A172 (cell line): ENCODE results near the gene WFDC8. TPM values are rescaled to one million over a fixed set of nuclear protein-coding genes. Genes with fewer than 3 reads are reported as not detected.
"Not testable (repeated sequence)": the region's sequence is repeated elsewhere in the genome, so short reads cannot be mapped to it uniquely, and the experiment has no call there.

Source experiments
- DNase-seq: peaks from one replicate; pipeline ENCODE4 v3.0.0-alpha.2; 2015; ENCODE audit warnings: low spot score
- total RNA-seq: library from RNA; depleted of rRNA; stranded (reverse); fragments of >200 nt; shearing (Covaris generic); gene quantifications from 2 replicates; pipeline ENCODE4 v1.2.3, GENCODE V29; 2014; rRNA removed

Gene WFDC8
- total RNA-seq = not detected in 2 replicates

- no peak for DNase-seq
These were observed at the start of gene WFDC8 for GRCh38 chr20:45579184-45579583. WFDC8 (minus strand) TSS chr20:45579284; CDS start chr20:45579247, 37 bp downstream.

DNA sequence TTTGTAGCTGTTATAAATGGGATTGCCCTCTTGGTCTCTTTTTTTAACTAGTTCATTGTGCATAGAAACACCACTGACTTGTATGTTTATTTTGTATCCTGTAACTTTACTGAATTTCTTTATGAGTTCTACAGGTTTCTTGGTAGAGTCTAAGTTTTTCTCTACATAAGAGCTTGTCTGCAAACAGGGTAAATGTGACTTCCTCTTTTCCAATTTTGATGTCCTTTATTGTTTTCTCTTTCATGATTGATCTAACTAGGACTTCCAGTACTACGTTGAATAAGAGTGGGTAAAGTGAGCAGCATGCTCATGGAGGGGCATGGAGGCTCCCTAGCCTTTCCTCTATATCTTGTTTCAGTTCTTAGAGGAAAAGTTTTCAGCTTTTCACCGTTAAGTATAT lies 47.5 kb upstream of the WFDC8 start:
- DNase-seq = no peak

DNA sequence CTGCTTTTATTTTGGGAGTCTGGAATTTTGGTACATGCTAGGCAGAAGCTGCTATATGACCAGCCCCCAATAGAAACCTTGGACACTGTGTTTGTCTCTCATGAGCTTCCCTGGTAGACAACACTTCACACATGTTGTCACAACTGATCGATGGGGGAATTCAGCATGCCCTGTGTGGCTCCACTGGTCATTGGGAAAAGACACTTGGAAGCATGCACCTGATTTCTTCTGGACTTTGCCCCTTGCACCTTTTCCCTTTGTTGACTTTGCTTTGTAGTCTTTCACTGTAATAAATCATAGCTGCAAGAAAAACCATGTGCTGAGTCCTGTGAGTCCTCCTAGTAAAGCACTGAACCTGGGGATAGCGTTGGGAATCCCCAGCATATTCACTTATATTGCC lies 42.5 kb upstream of the WFDC8 start:
- DNase-seq = no peak

DNA sequence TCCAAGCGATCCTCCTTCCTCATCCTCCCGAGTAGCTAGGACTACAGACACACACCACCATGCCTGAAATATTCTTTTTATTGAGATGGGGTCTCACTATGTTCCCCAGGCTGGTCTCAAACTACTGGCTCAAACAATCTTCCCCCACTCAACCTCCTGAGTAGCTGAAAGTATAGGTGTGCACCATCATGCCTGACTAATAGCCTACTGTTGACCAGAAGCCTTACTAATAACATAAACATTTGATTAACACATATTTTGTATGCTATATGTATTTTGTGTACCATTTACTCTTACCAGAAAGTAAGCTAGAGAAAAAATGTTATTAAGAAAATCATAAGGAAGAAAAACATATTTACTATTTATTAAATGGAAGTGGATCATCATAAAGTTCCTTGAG lies 38.5 kb upstream of the WFDC8 start:
- no peak for DNase-seq

GRCh38 chr20:45612314-45612713 lies 33.2 kb upstream of the WFDC8 start:
- DNase-seq = no peak

- peak; percentile 33 for DNase-seq
These were observed 32.0 kb upstream of the WFDC8 start for GRCh38 chr20:45611054-45611453.

GRCh38 chr20:45607810-45608209 lies 28.7 kb upstream of the WFDC8 start:
- no peak for DNase-seq

- no peak for DNase-seq
These were observed 16.2 kb upstream of the WFDC8 start for GRCh38 chr20:45595235-45595634.

- no peak for DNase-seq
These were observed 14.4 kb upstream of the WFDC8 start for GRCh38 chr20:45593498-45593897.

- DNase-seq = peak; percentile 64
These were observed 13.6 kb upstream of the WFDC8 start for GRCh38 chr20:45592574-45593189.

GRCh38 chr20:45589725-45590124 lies 10.6 kb upstream of the WFDC8 start:
- DNase-seq = no peak

GRCh38 chr20:45588800-45589199 lies 9.7 kb upstream of the WFDC8 start:
- DNase-seq = no peak

DNA sequence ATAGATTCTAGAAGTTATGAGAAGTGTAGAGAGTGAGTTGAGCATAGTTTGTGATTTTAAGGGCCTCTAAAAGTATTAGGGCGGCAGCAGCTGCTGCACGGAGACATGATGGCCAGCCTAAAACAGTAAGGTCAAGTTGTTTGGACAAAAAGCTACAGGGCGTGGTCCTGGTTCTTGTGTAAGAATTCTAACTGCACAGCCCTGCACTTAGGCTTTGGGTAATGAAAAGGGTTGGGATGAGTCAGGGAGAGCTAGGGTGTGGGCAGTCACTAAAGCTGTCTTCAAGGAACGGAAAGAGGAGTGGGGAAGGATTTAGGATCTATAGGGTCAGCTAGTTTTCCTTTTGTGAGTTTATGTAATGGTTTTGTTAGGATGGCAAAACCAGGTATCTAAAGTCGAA lies 6.9 kb upstream of the WFDC8 start:
- DNase-seq = not testable (repeated sequence)

GRCh38 chr20:45584294-45584693 lies 5.2 kb upstream of the WFDC8 start:
- not testable (repeated sequence) for DNase-seq

- no peak for DNase-seq
These were observed 4.4 kb upstream of the WFDC8 start for GRCh38 chr20:45583502-45583901.

DNA sequence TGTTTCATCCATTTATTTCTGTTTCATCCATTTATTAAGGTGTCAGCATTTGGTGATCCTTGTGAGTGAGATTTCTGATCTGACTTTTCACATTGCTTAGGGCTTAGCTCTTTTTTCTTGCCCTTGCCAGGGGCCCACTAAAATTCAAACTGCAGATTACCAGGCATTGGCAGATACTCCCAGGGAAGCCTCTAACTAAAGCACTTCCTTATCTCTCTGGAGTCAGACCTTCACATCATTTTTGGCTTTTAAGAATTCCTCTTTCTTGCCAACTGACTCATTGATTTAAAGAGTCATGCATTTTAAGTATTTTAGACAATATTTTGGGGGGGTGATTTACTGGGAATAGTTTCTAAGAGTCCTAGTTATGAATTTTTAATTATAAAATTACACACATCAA lies 2.6 kb upstream of the WFDC8 start:
- DNase-seq = no peak

GRCh38 chr20:45578231-45578630 lies 853 bp downstream of the WFDC8 start:
- no peak for DNase-seq

- DNase-seq = no peak
These were observed 2.1 kb downstream of the WFDC8 start for GRCh38 chr20:45576995-45577394.

GRCh38 chr20:45575931-45576330 lies 3.2 kb downstream of the WFDC8 start:
- DNase-seq = no peak

DNA sequence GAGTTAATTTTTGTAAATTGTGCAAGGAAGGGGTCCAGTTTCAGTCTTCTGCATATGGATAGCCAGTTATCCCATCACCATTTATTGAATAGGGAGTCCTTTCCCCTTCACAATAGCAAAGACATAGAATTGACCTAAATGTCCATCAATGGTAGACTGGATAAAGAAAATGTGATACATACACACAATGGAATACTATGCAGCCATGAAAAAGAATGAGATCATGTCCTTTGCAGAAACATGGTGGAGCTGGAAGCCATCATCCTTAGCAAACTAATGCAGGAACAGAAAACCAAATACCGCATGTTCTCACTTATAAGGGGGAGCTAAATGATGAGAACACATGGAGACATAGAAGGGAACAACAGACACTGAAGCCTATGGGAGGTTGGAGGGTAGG lies 9.4 kb downstream of the WFDC8 start:
- DNase-seq = not testable (repeated sequence)

DNA sequence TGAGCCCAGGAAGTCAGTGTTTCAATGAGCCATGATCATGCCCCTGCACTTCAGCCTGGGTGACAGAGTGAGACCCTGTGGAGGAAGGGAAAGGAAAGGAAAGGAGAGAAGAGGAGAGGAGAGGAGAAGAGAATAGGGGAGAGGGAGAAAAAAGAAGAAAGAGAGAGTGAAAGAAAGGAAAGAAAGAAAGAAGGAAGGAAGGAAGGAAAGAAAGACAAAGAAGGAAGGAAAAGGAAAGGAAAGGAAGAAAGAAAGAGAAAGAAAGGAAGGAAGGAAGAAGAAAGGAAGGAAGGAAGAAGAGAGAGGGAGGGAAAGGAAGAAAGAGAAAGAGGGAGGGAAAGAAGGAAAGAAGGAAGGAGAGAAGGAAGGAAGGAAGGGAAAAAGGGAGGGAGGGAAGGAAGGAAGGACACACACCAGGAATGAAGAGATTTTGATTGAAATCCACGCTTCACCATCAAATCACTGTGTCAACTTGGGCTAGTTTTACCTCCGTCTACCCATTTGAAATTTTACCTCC lies 14.3 kb downstream of the WFDC8 start:
- DNase-seq = no peak

DNA sequence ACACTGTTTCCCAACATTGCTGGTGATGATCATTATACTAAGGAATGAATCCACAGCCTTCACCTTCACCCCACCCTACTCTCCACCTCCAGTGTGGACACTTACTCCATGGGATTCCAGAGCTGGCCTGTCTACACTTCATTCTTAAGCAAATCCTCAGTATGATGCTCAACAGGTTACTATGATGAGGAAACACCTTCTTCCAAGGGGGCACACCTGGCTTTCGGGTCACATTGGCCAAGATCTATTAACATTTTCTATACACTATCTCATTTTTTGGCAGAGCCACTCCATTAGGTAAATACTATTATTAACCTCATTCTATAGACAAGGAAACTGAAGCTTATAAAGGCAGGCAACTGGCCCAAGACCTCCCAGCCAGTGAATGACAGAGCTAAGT lies 23.9 kb downstream of the WFDC8 start:
- DNase-seq = no peak

DNA sequence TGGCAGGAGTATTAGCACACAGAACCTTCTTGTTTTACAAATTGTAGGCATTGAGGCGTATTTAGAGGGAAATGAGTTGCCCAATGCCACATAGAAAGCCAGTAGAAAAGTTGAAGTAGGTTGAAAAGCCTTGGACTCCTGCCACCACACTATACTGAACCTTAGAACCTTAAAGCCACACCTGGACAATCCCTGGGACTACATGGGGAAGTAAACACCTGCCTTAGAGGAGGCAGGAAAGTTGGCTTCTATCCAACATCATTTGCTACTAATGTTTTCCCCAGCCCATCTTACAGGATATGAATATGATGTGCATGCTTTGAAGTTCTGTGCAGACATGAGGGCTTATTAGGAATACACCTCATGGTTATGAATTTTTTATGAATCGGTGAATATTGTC lies 26.6 kb downstream of the WFDC8 start:
- no peak for DNase-seq

GRCh38 chr20:45550765-45551164 lies 28.3 kb downstream of the WFDC8 start:
- no peak for DNase-seq
